Right lobe of liver (tissue), 4 donors: Measurements from ENCODE around the gene PNPO.

ENCODE experiments used
- POLR2A ChIP-seq: fragments of 450-650 bp; IDR thresholded peaks from one replicate; pipeline ENCODE4 v1.6.1; 2017; ENCODE audit warnings: antibody characterized with exemption, mild to moderate bottlenecking
- TF ChIP-seq, protein P1 (sequence below), 4 donors: fragments of 200-600 bp in 3 of 4; fragments of 450-650 bp in 1 of 4; IDR thresholded peaks; one replicate each; pipeline versions ENCODE4 v1.5.1 to v1.8.0; 2016 to 2022; ENCODE audit warnings: antibody characterized with exemption in 4 of 4, mild to moderate bottlenecking in 2 of 4
- donor health status: DM: no; HTN: no; CAD: no.
- donor health status: DM: no; HTN: no; CAD: no.
- donor health status: DM: no; HTN: yes; CAD: no.

DNA sequence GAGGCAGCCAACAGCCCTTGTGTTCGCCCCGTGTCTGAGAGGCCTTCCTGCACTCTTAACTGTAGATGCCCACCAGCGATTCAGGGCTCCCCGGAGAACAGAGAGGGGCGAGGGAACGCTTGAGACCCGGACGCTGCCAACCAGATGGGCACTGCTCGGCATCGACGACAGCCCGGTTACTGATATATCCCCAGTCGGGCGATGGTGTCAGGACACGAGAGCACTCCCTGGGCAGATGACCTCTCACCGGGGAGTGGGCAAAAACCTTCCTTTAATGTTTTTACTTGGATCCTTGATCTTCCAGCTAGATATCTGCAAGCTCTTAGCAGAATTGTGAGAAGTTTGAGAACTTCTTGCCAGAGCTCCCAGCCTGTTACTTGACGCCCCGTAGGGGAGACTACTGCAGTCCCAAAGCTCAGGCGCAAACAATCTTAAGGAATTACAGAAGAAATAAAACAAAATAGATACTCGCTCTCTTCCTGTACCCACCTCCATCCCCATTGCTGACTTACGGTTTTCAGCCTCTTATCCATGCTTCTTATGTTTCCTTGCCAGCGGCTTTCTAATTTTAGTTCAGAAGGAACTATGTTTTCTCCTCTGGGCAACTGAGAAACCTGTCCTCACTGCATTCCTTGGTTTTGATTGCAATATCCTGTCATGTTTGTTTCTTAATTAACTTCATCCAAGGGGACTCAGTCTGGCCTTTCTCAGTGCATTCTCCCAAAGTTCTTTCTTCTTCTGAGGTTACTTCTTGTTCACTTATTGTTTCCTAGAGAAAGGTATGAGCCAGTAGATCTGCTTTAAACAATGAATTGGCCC lies 44.5 kb upstream of the PNPO start:
- TF ChIP-seq, protein P1, sequence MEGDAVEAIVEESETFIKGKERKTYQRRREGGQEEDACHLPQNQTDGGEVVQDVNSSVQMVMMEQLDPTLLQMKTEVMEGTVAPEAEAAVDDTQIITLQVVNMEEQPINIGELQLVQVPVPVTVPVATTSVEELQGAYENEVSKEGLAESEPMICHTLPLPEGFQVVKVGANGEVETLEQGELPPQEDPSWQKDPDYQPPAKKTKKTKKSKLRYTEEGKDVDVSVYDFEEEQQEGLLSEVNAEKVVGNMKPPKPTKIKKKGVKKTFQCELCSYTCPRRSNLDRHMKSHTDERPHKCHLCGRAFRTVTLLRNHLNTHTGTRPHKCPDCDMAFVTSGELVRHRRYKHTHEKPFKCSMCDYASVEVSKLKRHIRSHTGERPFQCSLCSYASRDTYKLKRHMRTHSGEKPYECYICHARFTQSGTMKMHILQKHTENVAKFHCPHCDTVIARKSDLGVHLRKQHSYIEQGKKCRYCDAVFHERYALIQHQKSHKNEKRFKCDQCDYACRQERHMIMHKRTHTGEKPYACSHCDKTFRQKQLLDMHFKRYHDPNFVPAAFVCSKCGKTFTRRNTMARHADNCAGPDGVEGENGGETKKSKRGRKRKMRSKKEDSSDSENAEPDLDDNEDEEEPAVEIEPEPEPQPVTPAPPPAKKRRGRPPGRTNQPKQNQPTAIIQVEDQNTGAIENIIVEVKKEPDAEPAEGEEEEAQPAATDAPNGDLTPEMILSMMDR (IDR thresholded peaks at IDR 0.05), result no peak
- no peak for TF ChIP-seq POLR2A
